GM12878 (cell line): Measurements from ENCODE around the gene CCDC15. TPM values are rescaled to one million over a fixed set of nuclear protein-coding genes. Genes with fewer than 3 reads are reported as not detected.

Experiments used
- ATAC-seq: fragments of 200-7000 bp; cut with Tn5 transposase; 3 replicates; pipeline ENCODE4 v1.9.1; 2020; ENCODE audit warnings: mild to moderate bottlenecking, moderate library complexity
- BruUV-seq: library from RNA; stranded (reverse); fragments of 400-500 nt; replicated peaks from 2 replicates; lab custom pipeline; 2021; lab: Mats Ljungman, UMichigan
- CTCF ChIA-PET: fragments of 300-600 bp; sonication (Branson Sonifier 250); formaldehyde crosslinking; extraction: SDS; loops from one replicate; lab custom pipeline; 2021; ENCODE audit warnings: inconsistent platforms; lab: Yijun Ruan, JAX
- POLR2A ChIA-PET: fragments of 350-600 bp; formaldehyde crosslinking; extraction: SDS; loops from one replicate; lab custom pipeline; 2021; ENCODE audit warnings: inconsistent platforms; lab: Charles Lee
- RAD21 ChIA-PET: fragments of 300-600 bp; sonication (Branson Sonifier 250); formaldehyde crosslinking; loops from one replicate; lab custom pipeline; 2023; ENCODE audit warnings: antibody characterized with exemption; ENCODE audit not compliant: unreplicated experiment; lab: Charles Lee
- SMC1A ChIA-PET: fragments of 300-600 bp; sonication (Branson Sonifier 250); formaldehyde crosslinking; loops from one replicate; lab custom pipeline; 2023; ENCODE audit not compliant: unreplicated experiment, uncharacterized antibody; lab: Charles Lee
- DNase-seq: peaks from one replicate; pipeline ENCODE4 v3.0.0-alpha.2; 2011; ENCODE audit warnings: low read depth, low spot score
- FAIRE-seq: peaks from 3 replicates; lab custom pipeline; 2011; peaks lifted over from hg19 to GRCh38; lab: Jason Lieb, UNC
- H2AFZ ChIP-seq: 2 replicates; pipeline ENCODE4 v1.6.0; 2011; ENCODE audit warnings: low read depth, low read length, control low read depth; ENCODE audit not compliant: control insufficient read depth
- H3K27ac ChIP-seq: 2 replicates; pipeline ENCODE4 v1.5.1; 2011; ENCODE audit warnings: control low read depth; ENCODE audit not compliant: control insufficient read depth, insufficient read depth
- H3K27me3 ChIP-seq, 2 experiments: replicated peaks in 1 of 2; 2 replicates each; pipeline versions ENCODE4 v1.6.0 to v1.6.1; 2011; ENCODE audit warnings: low read length in 1 of 2; ENCODE audit not compliant: control insufficient read depth in 2 of 2, insufficient read depth in 2 of 2
- H3K36me3 ChIP-seq, 2 experiments: 2 replicates each; pipeline ENCODE4 v1.5.1; 2011; ENCODE audit warnings: low read length in 1 of 2; ENCODE audit not compliant: control insufficient read depth in 2 of 2, insufficient read depth in 2 of 2
- H3K4me1 ChIP-seq: 2 replicates; pipeline ENCODE4 v1.6.1; 2011; ENCODE audit warnings: mild to moderate bottlenecking, low read length, moderate library complexity, mixed read lengths; ENCODE audit not compliant: control insufficient read depth, insufficient read depth
- H3K4me2 ChIP-seq: 2 replicates; pipeline ENCODE4 v1.6.0; 2011; ENCODE audit warnings: control low read depth; ENCODE audit not compliant: control insufficient read depth, insufficient read depth
- H3K4me3 ChIP-seq: fragments of 200-600 bp; sonication (generic); 2 replicates; pipeline ENCODE4 v1.5.1; 2016
- H3K79me2 ChIP-seq: 2 replicates; pipeline ENCODE4 v1.6.0; 2011; ENCODE audit warnings: low read length; ENCODE audit not compliant: control insufficient read depth, insufficient read depth
- H3K9ac ChIP-seq: 2 replicates; pipeline ENCODE4 v1.8.0; 2011; ENCODE audit warnings: low read length, control low read depth, mixed read lengths; ENCODE audit not compliant: control insufficient read depth, insufficient read depth
- H3K9me3 ChIP-seq: replicated peaks from 3 replicates; pipeline ENCODE4 v1.5.1; 2011; ENCODE audit warnings: mild to moderate bottlenecking, low read length; ENCODE audit not compliant: control insufficient read depth, insufficient read depth
- H4K20me1 ChIP-seq: 2 replicates; pipeline ENCODE4 v1.6.0; 2011; ENCODE audit not compliant: control insufficient read depth, insufficient read depth
- EED ChIP-seq: sonication (generic); IDR thresholded peaks from 2 replicates; pipeline ENCODE4 v1.6.1; 2016; ENCODE audit warnings: antibody characterized with exemption, low read depth
- MTA3 ChIP-seq: IDR thresholded peaks from 2 replicates; pipeline ENCODE4 v1.6.1; 2012; ENCODE audit warnings: low read length, inconsistent platforms, borderline replicate concordance
- POLR2AphosphoS2 ChIP-seq: IDR thresholded peaks from 2 replicates; pipeline ENCODE4 v1.6.1; 2011; ENCODE audit warnings: low read depth, mild to moderate bottlenecking, low read length, improper control_type of control experiment, moderate library complexity
- RAD21 ChIP-seq: IDR thresholded peaks from 2 replicates; pipeline ENCODE4 v1.6.1; 2011; ENCODE audit warnings: mild to moderate bottlenecking, low read depth, low read length, moderate library complexity; ENCODE audit not compliant: insufficient read depth
- ZBTB40 ChIP-seq: fragments of 450-650 bp; IDR thresholded peaks from 2 replicates; pipeline ENCODE4 v1.6.1; 2016; ENCODE audit warnings: mild to moderate bottlenecking, moderate library complexity, borderline replicate concordance
- WGBS: methylation state at CpG from one replicate; pipeline ENCODE4 v1.1.6; 2016; ENCODE audit warnings: low lambda C conversion rate; ENCODE audit not compliant: insufficient replicate concordance, insufficient coverage; ENCODE audit errors: missing lambda C conversion rate; 5-methylcytosine and 5-hydroxymethylcytosine counted together
- in situ Hi-C: fragments of 300-500 bp; cut with MboI; formaldehyde crosslinking; loops from 9 replicates; pipeline ENCODE4 v1.14.3; 2018; ENCODE audit warnings: mixed read lengths
- intact Hi-C: fragments of 100-400 bp; cut with micrococcal nuclease; formaldehyde crosslinking; loops from one replicate; pipeline ENCODE4 v1.14.2; 2022; ENCODE audit not compliant: unreplicated experiment
- polyA plus RNA-seq, 11 experiments: library from polyadenylated mRNA; depleted of rRNA in 4 of 11; unstranded in 6 of 11; stranded (reverse) in 5 of 11; fragments of >200 nt; fragmentation: Nextera tagmentation in 4 of 11; fragmentation: Illumina TruSeq in 1 of 11; extraction: Ambion mirVana in 4 of 11; extraction: Trizol in 1 of 11; gene quantifications; 1 replicate in 1 of 11; 2 replicates in 10 of 11; pipeline versions ENCODE4 v1.2.1 to v1.2.3, GENCODE V29; 2011 to 2016; ENCODE audit warnings: inconsistent platforms in 2 of 11, missing spikeins in 2 of 11, low read depth in 1 of 11
- total RNA-seq, 4 experiments: library from RNA; depleted of rRNA in 3 of 4; stranded (reverse); fragments of >200 nt in 3 of 4; fragmentation: Illumina TruSeq in 1 of 4; extraction: Trizol in 1 of 4; gene quantifications; 2 replicates each; pipeline versions ENCODE4 v1.2.1 to v1.2.3, GENCODE V29; 2013 to 2021
- TF ChIP-seq, protein P1 (sequence below): fragments of 450-650 bp; conservative IDR thresholded peaks from 2 replicates; pipeline ENCODE4 v1.6.1; 2017; ENCODE audit warnings: mild to moderate bottlenecking, moderate library complexity
- TF ChIP-seq, protein P2 (sequence below): fragments of 450-650 bp; IDR thresholded peaks from 2 replicates; pipeline ENCODE4 v1.6.1; 2017; ENCODE audit warnings: low read depth, mild to moderate bottlenecking, moderate library complexity

The CCDC15 gene
- total and polyA plus RNA-seq, 10 of the 15 experiments (the other 5 are each of a cell fraction or from before 2014, with no cell fraction given): 2.0 to 5.3 (median 3.3) TPM

- TF ChIP-seq ZBTB40: no peak
- TF ChIP-seq, protein P1, sequence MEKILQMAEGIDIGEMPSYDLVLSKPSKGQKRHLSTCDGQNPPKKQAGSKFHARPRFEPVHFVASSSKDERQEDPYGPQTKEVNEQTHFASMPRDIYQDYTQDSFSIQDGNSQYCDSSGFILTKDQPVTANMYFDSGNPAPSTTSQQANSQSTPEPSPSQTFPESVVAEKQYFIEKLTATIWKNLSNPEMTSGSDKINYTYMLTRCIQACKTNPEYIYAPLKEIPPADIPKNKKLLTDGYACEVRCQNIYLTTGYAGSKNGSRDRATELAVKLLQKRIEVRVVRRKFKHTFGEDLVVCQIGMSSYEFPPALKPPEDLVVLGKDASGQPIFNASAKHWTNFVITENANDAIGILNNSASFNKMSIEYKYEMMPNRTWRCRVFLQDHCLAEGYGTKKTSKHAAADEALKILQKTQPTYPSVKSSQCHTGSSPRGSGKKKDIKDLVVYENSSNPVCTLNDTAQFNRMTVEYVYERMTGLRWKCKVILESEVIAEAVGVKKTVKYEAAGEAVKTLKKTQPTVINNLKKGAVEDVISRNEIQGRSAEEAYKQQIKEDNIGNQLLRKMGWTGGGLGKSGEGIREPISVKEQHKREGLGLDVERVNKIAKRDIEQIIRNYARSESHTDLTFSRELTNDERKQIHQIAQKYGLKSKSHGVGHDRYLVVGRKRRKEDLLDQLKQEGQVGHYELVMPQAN: no peak
These were observed 103.1 kb downstream of the CCDC15 start (continued) for GRCh38 chr11:125056931-125057692.

DNA sequence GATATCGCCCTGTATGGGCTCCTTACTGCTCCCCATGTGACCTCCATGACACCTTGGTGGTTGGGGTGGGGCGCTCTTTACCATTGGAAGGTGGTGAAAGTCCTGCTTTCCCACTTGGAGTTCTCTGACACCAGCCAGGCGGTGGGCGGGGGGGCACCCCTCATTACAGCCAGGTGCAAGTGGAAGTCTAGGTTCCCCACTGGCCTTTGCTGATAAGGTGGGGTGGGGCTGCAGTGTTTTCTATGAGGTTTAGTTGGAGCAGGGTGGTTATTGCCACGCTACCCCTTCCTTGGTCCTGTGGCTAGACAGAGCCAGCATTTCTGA is 103.7 kb downstream of the CCDC15 start:
- ChIA-PET SMC1A (no interaction called here), CTCF (no interaction called here), RAD21 (no interaction called here), POLR2A (no interaction called here)
- Histone ChIP-seq H3K27ac (no peak overlapping the region), H3K79me2 (no peaks in the 10 kb centered on the region), H3K27me3 (no peaks in the 10 kb centered on the region; a peak in 1 of 4 replicates), H2AFZ (no peak overlapping the region), H4K20me1 (no peaks in the 10 kb centered on the region), H3K4me1 (peaks cover 4% of the 10 kb centered on the region; the same call in 1 of the 2 replicates), H3K36me3 (no peaks in the 10 kb centered on the region), H3K4me3 (no peak overlapping the region), H3K4me2 (no peak overlapping the region), H3K9ac (no peak overlapping the region), H3K9me3 (no peaks in the 10 kb centered on the region)
- intact Hi-C loops (no loop called here), in situ Hi-C loops (no loop called here)
- FAIRE-seq (no peak), ATAC-seq (no peak), DNase-seq (no peak)
- TF ChIP-seq EED (no peak), MTA3 (no peak), RAD21 (no peak), POLR2AphosphoS2 (no peak)
- TF ChIP-seq, protein P2, sequence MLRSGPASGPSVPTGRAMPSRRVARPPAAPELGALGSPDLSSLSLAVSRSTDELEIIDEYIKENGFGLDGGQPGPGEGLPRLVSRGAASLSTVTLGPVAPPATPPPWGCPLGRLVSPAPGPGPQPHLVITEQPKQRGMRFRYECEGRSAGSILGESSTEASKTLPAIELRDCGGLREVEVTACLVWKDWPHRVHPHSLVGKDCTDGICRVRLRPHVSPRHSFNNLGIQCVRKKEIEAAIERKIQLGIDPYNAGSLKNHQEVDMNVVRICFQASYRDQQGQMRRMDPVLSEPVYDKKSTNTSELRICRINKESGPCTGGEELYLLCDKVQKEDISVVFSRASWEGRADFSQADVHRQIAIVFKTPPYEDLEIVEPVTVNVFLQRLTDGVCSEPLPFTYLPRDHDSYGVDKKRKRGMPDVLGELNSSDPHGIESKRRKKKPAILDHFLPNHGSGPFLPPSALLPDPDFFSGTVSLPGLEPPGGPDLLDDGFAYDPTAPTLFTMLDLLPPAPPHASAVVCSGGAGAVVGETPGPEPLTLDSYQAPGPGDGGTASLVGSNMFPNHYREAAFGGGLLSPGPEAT: no peak
- 77% methylated on average over 5 of the region's 5 CpGs for WGBS
- BruUV-seq: no TSS peak
